ENCODE measurements around the gene ACAA1.
"Not testable (repeated sequence)": the region's sequence is repeated elsewhere in the genome, so short reads cannot be mapped to it uniquely, and the experiment has no call there.

Gene ACAA1, protein sequence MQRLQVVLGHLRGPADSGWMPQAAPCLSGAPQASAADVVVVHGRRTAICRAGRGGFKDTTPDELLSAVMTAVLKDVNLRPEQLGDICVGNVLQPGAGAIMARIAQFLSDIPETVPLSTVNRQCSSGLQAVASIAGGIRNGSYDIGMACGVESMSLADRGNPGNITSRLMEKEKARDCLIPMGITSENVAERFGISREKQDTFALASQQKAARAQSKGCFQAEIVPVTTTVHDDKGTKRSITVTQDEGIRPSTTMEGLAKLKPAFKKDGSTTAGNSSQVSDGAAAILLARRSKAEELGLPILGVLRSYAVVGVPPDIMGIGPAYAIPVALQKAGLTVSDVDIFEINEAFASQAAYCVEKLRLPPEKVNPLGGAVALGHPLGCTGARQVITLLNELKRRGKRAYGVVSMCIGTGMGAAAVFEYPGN

DNA sequence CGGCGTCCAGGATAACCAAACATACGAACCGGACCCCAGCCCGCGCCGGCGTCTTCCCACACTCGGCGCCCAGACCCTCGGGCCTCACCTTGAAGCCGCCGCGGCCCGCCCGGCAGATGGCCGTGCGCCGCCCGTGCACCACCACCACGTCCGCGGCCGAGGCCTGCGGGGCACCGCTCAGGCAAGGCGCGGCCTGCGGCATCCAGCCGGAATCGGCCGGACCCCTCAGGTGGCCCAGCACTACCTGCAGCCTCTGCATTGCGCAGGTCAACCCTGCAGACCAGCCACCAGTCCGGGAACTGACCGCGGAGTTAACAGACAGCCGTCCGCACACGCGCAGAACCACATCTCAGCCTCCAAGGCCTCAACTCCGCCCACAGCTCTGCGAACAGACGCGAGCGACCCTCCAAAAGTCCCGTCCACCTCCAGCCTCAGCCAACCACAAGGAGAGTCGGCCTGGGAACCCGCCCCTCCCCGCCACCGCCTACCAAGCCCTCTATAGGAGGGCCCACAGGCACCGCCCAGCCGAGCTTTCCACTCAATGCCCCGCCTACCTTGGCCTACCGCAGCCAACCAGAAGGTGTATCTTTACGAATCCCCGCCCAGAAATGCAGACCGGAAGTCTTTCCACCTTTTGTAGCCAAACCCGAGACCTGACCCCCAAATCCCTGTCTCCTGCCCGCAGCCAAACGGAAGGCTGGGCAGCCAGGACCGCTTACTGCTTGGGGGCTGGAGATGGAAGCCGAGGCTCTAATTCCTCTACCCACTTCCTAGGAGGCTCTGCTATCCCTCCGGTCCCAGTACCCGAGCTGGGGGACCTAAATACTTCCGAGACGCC is at the start of gene ACAA1:
ACAA1 (minus strand) TSS at position 351 of the 838 bp plus-strand sequence; CDS start at position 259, 92 bp downstream.
- peak; percentile 93 for DNase-seq

DNA sequence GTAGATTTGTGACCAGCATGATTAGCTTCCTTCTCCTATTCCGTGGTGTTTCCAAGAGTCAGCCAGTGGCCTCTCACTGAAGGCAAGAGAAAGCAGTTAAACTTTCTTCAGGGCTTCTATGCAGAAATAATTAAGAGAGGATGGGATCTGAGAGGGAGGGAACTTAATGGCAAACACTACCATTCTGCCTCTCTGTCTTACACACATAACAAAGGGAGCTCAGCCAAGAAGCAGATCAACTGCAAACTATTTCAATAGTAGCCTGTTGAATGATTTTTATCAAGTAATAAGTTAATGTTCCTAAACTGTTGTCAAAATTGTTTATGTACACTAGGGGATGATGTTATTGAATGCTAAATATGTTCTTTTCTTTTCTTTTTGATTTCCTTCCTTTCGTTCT is 40.3 kb upstream of the ACAA1 start:
- no peak for DNase-seq

DNA sequence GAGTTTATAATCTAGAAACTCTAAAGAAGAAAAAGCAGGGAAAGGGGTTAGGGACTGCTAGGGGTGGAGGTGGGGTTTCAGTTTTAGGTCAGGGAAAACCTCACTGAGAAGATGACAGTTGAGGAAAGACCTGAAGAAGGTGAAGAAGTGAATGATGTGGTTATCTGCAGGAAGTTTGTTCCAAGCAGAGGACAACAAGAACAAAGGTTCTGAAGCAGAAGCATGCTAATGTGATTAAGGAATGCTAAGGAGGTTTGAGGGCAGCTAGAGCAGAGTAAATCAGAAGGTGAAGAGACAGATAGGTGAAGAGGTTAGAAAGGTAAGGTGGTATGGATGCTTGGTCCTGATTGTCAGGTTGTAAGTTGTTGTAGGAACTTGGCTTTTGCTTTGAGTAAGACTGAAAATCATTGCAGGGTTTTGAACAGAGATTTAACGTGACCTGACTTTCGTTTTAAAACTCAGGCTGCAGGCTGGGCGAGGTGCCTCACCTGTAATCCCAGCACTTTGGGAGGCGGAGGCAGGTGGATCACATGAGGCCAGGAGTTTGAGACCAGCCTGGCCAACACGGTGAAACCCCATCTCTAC is 37.0 kb upstream of the ACAA1 start:
- DNase-seq, result no peak

DNA sequence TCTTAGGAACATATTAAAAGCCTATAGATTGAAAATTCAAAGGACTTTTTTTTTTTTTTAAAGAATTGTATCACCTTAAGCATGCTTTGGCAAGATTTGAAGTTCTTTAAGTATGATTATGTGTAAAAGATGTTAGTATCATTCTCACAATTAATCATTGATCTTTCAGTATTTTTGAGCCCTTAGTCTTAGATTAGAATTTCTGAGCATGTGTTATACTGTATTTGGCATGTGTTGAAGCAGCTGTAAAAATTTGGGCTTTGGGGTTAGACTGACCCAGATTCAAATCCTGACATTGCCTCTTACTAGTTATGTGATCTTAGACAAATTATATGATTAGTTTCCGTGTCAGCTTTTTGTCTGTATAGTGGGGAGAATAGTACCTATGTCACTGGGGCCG is 34.7 kb upstream of the ACAA1 start:
- DNase-seq, result no peak

DNA sequence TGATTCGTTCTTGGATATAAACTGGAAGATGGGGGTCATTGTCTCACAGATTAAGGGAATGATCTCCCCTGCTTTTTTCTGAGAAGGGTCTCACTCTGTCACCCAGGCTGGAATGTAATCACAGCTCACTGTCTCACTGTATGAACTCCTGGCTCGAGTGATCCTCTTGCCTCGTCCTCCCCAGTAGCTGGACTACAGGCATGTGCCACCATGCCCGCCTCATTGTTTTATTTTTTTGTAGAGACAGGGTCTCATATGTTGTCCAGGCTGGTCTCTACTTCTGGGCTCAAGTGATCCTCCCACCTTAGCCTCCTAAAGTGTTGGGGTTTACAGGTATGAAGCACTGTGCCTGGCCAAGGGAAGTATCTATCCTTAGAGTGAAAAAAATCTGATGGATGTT is 33.8 kb upstream of the ACAA1 start:
- DNase-seq, result no peak

DNA sequence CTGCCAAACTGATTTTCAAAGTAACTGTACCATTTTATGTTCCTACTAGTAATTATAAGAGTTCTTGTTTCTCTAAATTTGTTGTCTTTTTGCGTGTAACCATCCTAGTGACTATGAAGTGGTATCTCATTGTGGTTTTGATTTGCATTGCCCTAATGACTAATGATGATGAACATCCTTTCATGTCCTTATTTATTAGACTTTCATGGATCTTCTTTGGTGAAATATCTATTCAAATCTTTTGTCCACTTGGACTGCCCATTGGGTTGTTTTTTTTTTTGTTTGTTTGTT is 32.0 kb upstream of the ACAA1 start:
- no peak for DNase-seq

DNA sequence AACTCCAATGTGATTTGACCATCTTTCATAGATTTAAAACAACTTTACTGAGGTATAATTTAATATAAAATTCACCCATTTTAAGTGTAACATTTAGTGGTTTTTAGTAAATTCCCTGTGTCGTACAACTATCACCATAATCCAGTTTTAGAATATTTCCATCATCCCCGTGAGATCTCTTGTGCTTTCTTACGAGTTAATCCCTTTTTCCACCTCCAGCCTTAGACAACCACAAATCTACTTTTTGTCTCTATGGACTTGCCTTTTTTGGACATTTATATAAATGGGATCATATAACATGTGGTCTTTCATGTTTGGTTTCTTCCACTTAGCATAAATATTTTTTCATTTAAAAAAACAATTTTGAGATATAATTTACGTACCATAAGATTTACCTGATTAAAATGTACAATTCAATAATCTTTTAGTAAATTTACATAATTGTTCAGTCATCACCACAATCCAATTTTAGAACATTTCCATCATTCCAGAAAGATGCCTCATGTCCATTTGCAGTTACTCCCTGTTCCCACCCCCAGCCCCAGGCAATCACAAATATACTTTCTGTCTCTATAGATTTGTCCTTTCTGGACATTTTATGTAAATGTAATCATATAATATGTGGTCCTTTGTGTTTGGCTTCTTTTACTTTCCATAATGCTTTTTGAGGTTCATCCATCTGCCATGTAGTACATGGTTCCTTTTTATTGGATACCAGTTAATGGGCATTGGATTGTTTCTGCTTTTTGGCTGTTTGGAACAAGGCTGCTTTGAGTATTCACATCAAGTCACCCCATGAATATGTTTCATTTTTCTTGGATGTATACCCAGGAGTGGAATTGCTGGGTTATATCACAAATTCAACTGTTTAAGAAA is 31.5 kb upstream of the ACAA1 start:
- DNase-seq, result no peak

DNA sequence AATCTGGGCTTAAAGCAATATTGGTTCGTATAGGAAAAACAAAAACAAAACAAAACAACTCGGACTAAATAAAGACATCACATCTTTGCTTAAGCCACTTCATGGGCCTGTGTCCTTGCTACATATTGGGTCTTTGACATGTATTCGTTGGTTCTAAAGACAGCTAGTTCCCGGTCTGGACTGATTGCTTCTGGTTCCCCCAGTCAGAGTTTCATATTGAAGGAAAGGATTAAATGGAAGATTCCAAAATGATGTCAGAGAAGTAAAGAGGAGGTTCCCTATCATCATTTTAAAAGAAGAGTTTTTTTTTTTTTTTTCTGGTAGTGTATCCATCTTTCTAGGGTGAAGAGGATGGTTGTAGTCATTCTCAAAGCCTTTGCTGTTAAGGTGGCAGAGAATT is 30.7 kb upstream of the ACAA1 start:
- DNase-seq, result no peak

DNA sequence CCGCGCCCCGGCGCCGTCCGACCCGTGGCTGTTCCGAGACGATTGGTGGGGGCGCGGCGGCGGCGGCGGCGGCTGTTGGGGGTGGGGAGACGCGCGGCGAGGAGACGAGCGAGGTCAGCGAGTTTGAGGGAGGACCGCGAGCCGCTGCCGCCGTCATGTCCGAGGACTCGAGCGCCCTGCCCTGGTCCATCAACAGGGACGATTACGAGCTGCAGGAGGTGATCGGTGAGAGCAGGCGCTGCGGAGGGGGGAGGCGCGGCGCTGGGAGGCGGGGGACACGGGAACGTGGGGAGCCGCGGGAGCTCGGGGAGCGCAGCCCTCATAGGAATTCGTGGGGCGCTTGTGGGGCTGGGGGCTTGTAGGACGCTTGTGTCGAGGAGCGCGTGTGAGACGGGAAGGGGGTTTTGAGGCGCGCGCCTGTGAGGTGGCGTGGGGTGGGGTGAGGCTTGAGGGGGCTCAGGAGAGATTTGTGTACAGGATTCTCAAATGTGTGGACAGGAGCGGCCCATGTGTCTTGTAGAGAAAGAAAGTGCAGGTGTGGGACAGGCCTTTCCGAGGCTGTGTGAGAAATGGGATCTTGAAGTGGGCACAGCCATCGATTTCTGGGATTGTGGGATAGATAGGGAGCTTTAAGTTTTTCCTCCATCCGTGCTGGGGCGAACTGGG is 28.9 kb upstream of the ACAA1 start:
- no peak for DNase-seq

DNA sequence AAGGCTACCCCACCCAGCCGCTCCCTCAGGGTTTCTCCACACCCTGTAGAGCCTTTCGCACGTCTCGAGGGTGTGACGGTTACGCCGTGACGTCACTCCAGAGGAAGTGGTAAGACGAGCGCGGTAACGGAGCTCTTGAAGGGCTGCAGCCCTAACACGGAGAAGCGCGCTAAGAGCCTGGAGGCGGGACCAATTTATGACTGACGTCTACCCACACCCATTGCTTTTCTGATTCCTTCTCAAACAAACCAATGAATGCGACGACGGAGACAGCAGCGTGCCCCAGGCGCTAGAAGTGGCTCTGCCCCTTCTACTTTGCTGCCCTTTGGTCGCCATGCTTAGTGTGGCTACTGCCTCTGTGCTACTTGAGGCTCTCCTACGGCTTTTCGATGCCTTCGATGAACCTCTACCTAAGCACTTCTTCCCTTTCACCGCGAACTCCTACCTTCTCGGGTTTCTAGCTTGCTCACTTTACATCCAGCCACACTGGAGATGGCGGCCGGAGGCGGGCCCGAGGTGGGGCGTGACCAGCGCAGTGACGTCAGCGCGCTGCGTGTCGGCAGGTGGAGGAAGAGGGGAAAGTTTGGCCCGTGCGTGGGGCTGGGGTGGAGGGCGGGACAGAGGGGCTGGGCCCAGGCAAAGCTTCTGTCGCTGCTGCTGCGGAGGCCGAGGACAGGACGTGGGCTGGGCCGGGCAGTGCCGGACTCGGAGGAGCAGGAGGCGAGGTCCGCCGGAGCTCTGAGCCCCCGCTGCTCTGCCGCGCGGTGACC is 28.2 kb upstream of the ACAA1 start, which contains the start of gene OXSR1:
OXSR1 (plus strand) TSS at position 586 of the 770 bp plus-strand sequence. CDS start 340 bp downstream, outside the sequence.
- DNase-seq, result peak; percentile 97

DNA sequence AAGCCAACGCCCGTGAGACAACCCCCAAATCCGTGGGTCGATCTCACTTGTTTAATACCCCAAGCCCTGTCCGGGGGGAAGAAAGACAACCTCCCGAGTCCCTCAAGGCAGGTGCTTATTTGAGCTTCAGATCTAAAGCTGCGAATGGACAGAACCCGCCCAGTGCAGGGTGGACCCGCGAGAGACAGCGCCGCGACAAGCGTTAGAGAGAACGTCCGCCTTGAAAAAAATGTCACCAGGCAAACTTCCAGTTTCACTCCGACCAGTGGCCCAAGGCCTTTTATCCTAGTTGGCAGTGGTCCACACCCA is 27.7 kb upstream of the ACAA1 start:
- no peak for DNase-seq

DNA sequence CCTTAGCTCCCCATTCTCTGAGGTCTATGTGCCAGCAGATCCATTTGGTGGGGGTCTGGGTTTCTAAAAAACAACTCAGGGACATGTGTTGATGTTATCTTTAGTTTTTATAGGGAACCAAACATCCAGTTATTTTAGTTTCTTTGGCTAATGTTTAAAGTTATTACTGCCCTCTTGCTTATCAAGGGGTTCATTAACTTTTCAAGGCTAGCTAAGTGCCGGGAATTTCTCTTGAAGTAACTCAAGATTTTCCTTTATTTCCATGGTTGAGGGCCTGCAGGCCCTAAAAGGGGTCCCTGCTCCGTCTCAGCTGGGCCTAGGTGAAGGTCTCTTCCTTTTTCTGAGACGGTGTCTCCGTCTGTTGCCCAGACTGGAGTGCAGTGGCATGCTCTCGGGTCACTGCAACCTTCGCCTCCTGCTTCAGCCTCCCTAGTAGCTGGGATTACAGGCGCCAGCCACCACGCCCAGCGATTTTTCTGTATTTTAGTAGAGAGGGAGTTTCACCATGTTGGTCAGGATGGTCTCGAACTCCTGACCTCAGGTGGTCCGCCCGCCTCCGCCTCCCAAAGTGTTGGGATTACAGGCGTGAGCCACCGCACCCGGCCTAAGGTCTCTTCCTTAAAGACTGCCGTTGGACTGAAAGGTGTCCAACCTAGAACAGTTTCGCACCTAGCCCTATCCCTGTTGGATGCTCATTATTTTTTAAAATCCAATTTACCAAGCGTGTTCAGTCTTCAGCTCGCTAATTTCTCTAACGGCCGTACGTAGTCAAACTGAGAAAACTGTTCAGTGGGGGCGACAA is 27.1 kb upstream of the ACAA1 start:
- DNase-seq, result no peak

DNA sequence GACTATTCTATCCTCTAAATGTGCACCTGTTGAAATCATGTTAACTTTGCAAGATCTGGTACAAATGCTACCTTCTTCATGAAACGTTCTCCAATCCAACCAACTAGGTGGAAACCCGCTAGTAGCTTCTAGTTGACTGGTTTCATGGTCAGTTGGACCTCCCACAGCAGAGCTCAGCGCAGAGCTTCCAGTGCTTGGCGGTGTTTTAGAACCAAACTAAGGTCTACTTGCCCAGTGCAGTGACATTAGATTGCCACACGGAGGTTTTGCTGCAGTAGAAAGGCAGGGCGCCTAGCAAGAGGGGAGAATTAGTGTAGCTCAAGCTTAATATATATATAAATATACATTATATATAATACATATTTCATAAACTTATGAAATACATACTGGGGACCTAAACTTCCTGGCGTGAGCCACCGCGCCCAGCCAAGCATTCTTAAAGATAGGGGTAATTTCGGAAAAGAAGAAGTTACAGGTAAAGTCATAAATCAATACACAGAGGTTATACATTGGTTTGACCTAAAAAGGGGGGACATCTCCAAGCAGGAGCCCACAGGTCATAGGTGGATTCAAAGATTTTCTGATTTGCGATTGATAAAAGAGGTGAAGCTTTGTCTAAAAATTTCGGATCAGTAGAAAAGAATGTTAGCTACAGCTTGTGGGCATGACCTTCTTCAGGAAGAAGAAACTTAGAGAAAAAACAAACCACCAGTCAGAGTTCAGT is 26.4 kb upstream of the ACAA1 start:
- DNase-seq, result no peak

DNA sequence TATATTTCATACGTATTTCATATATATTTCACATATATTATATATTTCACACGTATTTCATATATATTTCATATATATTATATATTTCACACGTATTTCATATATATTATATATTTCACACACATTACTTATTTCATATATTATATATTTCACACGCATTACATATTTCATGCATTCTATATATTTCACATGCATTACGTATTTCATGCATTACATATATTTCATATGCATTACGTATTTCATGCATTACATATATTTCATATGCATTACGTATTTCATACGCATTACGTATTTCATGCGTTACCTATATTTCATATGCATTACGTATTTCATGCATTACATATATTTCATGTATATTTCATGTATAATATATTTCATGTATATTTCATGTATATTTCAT is 23.8 kb upstream of the ACAA1 start:
- not testable (repeated sequence) for DNase-seq

DNA sequence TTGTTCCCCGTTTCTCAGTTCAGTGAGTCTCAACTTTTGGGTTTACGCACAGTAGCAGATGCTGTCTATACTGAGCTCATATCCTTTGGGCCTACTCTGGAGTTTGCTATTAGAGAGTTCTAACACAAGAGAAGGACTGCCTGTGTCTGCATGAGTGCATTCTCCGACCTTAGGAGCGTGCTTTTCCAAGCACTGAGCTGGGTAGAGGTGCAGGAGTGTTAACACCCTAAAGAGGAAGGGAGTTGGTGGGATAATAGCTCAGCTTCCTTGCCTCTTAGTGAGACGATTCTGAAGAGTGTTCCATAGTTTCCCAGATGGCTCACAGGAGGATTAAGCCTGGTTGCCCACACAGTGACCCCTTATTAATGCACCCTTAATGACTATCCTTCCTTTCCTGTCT is 21.5 kb upstream of the ACAA1 start:
- DNase-seq, result no peak

DNA sequence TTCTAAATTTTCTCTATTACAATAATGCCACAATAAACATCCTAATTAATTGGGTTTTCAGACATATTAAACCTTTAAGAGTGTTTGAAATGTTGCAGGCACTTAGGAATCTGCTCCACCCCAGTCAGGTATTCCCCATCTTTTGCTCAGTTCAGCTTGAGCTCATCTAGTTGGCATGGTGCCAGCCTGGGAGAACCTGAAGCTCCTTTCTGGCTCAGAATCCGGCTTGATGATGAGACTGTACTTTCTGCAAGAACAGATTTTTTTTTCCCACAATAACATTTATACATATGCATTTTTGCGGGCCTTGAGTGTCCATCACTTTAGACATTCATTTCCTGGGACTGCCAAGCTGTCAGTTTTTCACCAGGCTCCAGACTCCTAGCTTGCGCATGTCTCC is 20.7 kb upstream of the ACAA1 start:
- DNase-seq, result no peak

DNA sequence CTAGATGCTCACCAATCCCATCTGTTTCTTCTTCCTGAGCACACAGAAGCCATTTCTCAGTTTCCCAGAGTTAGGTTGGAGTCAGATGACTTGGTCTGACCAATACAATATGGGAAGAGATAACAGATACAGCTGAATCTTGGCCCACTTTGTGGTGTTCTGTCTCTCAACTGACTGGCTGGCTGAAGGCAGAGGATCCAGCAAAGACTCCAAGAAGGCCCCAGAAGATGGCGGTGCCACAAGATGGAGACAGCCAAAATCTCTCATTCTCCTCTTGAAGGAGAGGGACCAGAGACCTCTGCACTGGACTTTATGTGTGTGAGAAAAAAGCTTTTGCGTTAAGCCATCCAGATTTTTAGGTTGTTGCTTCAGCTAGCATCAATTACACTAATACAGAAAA is 20.2 kb upstream of the ACAA1 start:
- DNase-seq, result no peak

DNA sequence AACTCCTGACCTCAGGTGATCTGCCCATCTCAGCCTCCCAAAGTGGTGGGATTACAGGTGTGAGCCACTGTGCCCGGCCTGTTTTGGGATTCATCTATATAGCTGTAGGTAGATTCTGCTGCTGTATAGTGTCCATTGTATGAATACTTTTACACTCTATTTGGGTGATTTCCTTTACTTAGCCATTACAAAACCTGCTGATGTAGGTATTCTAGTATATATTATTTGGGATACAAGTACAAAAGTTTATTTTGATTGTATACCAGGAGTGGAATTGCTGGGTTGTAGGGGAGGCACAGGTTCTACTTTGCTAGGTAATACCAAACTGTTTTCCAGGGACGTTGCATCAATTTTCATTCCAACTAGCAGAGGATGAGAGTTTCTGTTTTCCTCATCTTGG is 18.9 kb upstream of the ACAA1 start:
- DNase-seq, result no peak

DNA sequence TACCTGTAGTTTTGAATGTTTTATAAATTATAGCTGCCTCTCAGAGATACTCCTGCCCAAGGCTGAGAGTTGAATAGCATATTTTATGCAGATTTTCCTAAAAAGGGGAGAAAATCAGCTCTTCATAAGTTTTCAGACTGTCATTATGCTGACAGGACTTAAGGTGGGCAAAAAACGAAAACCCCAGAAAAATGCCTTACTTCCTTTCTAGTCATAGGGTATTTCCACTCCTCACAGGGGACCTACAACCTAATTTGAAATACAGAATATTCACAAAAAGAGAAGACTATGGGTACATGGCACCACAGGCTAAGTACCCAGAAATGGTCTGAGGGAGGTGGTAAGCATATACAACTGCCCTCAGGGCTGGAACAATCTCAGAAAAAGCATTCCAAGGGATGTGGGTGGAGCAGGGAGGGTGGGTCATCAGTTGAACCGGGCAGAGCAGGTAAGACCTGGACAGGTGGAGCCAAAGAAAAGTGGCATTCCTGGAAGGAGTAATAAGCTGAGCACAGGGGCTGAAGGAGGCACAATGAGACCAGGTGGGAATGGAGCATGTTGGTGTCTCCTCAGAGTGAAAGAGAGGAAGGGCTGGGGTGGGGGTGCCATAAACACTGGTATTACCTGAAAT is 17.8 kb upstream of the ACAA1 start:
- no peak for DNase-seq
